Parathyroid adenoma (tissue), 2 donors: ENCODE data around the gene FOXD2.

ENCODE experiments used
- H2AFZ ChIP-seq: fragments of 300-600 bp; sonication (generic); one replicate; pipeline ENCODE4 v1.7.0; 2017; ENCODE audit warnings: antibody characterized with exemption, mild to moderate bottlenecking
- H3K27ac ChIP-seq: fragments of 300-600 bp; sonication (generic); one replicate; pipeline ENCODE4 v1.7.0; 2017
- H3K27me3 ChIP-seq: fragments of 300-600 bp; sonication (generic); one replicate; pipeline ENCODE4 v1.7.0; 2017; ENCODE audit warnings: low read length; ENCODE audit not compliant: control insufficient read depth, insufficient read depth
- H3K36me3 ChIP-seq: fragments of 300-600 bp; sonication (generic); one replicate; pipeline ENCODE4 v1.7.0; 2017; ENCODE audit warnings: low read length; ENCODE audit not compliant: control insufficient read depth, insufficient read depth
- H3K4me1 ChIP-seq: fragments of 300-600 bp; sonication (generic); one replicate; pipeline ENCODE4 v1.7.0; 2017; ENCODE audit warnings: control low read depth
- H3K4me2 ChIP-seq: fragments of 300-600 bp; sonication (generic); one replicate; pipeline ENCODE4 v1.7.0; 2017; ENCODE audit warnings: low read length
- H3K4me3 ChIP-seq: fragments of 300-600 bp; sonication (generic); one replicate; pipeline ENCODE4 v1.7.0; 2017; ENCODE audit warnings: low read depth, low read length
- H3K79me2 ChIP-seq: fragments of 300-600 bp; sonication (generic); one replicate; pipeline ENCODE4 v1.7.0; 2017; ENCODE audit warnings: control low read depth
- H3K9ac ChIP-seq: fragments of 300-600 bp; sonication (generic); one replicate; pipeline ENCODE4 v1.7.0; 2017; ENCODE audit warnings: mild to moderate bottlenecking
- H3K9me3 ChIP-seq: fragments of 300-600 bp; sonication (generic); one replicate; pipeline ENCODE4 v1.7.0; 2017; ENCODE audit warnings: low read length; ENCODE audit not compliant: control insufficient read depth
- TF ChIP-seq, protein P1 (sequence below): fragments of 300-600 bp; sonication (generic); IDR thresholded peaks from one replicate; pipeline ENCODE4 v1.7.0; 2017; ENCODE audit warnings: antibody characterized with exemption, mild to moderate bottlenecking
- donor health status: primary hyperparathyroidism.

The FOXD2 gene

DNA sequence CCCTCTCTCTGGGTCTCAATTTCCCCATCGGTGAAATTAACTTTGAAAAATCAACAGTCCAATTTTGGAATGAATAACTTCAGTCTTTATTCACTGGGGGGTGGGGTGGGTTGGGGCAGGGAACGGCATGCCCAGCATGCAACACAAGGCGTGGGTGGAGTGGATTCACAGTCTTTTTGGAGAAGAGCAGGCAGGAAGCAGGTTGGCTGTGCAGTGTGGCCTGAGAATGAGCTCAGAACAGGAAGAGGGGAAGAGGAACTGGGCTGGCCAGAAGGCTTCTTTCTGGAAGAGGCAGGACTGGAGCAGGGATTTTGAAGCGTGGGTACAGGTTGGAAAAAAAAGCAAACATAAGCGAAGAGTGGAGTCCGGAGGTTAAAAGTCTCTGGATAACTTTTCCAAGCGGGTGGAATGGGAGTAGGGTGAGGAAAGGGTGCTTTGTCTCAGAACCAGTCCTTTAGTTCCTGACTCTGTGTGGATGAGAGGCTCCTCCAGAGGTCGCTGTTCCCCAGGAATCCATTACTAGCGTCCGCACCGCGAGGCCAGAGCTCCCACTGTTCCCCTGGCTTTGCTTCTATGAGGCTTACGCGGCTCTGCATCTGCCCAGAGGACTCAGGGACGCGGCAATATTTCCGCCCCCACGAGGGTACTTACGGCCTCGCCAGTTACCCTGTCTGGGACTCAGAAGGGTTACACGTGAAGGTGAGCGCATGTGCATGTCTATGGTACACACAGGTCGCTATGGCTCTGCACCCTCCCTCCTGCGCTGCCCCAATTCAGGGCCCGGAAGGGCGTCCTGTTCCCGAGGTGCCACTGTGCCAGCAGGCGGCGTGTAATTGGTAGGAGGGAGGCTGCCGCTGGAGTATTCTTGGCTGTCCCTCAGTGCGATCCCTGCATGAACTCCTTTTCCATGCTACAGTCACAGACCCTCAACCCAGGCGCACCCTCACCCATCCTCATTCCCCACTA, 5.5 kb upstream of the FOXD2 start:
- no peaks in the 10 kb centered on the region for H3K79me2 ChIP-seq
- H3K9me3 ChIP-seq, result no peaks in the 10 kb centered on the region
- no peaks in the 10 kb centered on the region for H3K4me1 ChIP-seq
- no peak overlapping the region for H3K9ac ChIP-seq
- H3K4me3 ChIP-seq, result no peak overlapping the region
- no peaks in the 10 kb centered on the region for H3K36me3 ChIP-seq
- peaks cover 2% of the 10 kb centered on the region for H3K27me3 ChIP-seq
- no peak overlapping the region for H3K27ac ChIP-seq
- H3K4me2 ChIP-seq, result no peak overlapping the region
- TF ChIP-seq, protein P1, sequence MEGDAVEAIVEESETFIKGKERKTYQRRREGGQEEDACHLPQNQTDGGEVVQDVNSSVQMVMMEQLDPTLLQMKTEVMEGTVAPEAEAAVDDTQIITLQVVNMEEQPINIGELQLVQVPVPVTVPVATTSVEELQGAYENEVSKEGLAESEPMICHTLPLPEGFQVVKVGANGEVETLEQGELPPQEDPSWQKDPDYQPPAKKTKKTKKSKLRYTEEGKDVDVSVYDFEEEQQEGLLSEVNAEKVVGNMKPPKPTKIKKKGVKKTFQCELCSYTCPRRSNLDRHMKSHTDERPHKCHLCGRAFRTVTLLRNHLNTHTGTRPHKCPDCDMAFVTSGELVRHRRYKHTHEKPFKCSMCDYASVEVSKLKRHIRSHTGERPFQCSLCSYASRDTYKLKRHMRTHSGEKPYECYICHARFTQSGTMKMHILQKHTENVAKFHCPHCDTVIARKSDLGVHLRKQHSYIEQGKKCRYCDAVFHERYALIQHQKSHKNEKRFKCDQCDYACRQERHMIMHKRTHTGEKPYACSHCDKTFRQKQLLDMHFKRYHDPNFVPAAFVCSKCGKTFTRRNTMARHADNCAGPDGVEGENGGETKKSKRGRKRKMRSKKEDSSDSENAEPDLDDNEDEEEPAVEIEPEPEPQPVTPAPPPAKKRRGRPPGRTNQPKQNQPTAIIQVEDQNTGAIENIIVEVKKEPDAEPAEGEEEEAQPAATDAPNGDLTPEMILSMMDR, result peak; percentile 39
- H2AFZ ChIP-seq, result no peak overlapping the region

DNA sequence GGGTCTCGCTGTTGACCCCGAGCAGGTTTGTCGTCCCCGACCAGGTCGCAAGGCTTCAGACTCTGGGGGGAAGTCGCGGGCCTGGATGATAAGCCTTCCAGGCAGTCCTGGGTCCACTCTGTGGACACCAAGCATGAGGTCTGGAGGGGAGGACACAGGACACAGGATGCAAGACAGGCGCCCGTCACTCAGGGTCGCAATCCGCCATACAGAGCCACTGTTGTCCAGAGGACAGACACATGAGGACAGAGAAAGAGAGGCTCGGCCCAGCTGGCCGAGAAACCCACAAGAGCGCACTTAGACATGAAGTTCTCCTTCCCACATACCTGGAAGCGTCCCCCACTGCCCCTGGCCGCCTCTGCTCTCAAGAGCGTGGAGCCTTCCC, 4.8 kb upstream of the FOXD2 start:
- Histone ChIP-seq H3K9ac (no peak overlapping the region), H3K27ac (no peak overlapping the region), H3K4me3 (no peak overlapping the region), H3K36me3 (no peaks in the 10 kb centered on the region), H3K79me2 (no peaks in the 10 kb centered on the region), H3K4me1 (no peaks in the 10 kb centered on the region), H3K9me3 (no peaks in the 10 kb centered on the region), H3K27me3 (peaks cover 1% of the 10 kb centered on the region), H2AFZ (no peak overlapping the region), H3K4me2 (no peak overlapping the region)
- TF ChIP-seq, protein P1, result no peak

DNA sequence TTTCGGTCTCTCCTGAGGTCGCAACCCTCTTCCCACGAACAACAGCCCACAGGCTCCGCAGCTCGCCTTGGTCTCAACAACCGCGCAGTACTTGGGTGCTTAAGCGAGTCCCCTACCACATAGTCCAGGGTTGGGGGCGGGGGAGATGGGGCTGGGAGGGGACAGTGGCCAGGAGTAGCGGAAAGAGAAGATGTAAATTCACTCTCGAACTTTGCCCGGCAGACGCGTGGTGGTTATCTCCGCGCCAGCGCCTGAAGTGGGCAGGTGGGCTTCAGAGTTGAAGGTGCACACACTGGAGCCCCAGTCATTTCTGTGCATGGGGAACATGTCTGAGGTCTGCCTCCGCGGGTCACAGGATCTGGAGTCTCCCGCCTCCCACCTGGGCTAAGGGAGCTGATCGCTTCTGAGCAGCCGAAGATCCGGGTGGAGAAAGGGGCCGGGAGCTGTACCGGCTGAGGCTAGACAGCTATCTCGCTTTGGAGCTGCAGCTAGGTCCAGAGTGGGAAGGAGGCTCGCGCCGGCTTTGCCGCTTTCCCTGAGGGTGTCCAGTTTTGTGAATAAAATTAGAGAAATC, 4.3 kb upstream of the FOXD2 start:
- Histone ChIP-seq H3K4me1 (no peaks in the 10 kb centered on the region), H3K9me3 (no peaks in the 10 kb centered on the region), H3K36me3 (no peaks in the 10 kb centered on the region), H3K4me2 (no peak overlapping the region), H2AFZ (no peak overlapping the region), H3K27me3 (no peaks in the 10 kb centered on the region), H3K27ac (no peak overlapping the region), H3K9ac (no peak overlapping the region), H3K79me2 (no peaks in the 10 kb centered on the region), H3K4me3 (no peak overlapping the region)
- TF ChIP-seq, protein P1, result no peak

DNA sequence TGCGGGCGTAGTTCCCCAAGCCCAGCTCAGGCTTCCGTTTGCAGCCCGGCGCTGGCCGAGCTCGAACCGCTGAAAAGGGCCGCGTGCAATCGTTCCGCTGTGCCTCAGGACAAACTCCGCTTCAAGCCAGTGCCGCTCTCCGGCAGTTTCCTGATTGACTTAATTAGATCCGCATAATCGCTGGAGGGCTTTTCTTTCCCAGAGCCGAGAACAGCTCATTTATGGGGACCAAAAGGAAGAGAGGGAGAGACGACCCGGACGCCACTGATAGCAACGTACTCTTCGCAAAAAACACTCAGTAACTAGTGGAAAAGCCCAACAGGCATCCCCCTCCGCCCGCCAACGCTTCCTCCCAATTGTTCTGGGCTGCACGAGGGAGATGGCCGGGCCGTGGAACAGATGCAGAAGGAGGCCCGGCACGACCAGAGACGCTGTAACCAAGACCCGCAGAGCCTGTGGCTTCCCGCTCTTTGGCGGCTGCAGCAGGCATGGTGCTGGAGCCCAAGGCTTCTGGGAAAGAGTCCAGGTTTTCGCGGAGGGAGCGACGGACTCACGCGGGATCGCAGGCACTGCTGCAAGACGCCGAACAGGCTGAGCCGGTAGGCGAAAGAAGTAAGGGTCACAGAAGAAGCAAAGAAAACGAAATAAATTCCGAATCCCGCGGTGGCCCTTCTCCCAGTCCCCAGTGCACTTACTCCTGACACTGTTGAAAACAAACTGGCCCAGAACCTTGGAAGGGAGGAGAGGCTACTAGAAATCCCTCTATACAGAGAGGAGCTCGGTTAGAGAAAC, 3.6 kb upstream of the FOXD2 start:
- H3K27ac ChIP-seq, result no peak overlapping the region
- H2AFZ ChIP-seq, result no peak overlapping the region
- H3K79me2 ChIP-seq, result no peaks in the 10 kb centered on the region
- H3K4me1 ChIP-seq, result no peaks in the 10 kb centered on the region
- no peaks in the 10 kb centered on the region for H3K9me3 ChIP-seq
- H3K4me2 ChIP-seq, result no peak overlapping the region
- no peaks in the 10 kb centered on the region for H3K36me3 ChIP-seq
- H3K9ac ChIP-seq, result no peak overlapping the region
- no peaks in the 10 kb centered on the region for H3K27me3 ChIP-seq
- TF ChIP-seq, protein P1, result no peak
- H3K4me3 ChIP-seq, result no peak overlapping the region
